NOMO-1 (cell line): ENCODE measurements around the gene FNIP2.
A peak's percentile ranks its signal among the peaks of the same experiment; 100 is the strongest.
"Not testable (repeated sequence)": the region's sequence is repeated elsewhere in the genome, so short reads cannot be mapped to it uniquely, and the experiment has no call there.

Experiments used
- DNase-seq, 2 experiments: peaks; one replicate each; lab custom pipeline; 2025; ENCODE audit not compliant: unreplicated experiment in 2 of 2; lab: John Stamatoyannopoulos, UW

The FNIP2 gene

DNA sequence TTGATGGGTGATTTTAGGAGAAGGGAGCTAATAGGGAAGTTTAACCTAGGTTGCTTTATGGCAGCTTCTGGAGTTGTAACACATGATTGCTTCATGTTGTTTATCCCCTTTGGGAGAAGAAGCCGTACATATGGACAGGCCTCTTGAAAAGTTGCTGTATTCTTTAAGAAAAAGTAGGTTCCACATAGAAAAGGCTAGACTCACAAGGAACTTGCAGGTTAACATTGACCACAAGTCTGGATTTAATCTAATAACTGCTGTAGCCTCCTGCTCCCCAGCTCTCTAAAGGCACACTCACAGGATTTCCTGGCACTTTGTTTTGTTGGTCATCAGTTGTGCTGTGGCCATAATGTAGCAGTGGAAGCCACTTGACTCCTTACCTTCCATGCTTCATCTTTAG lies 19.7 kb downstream of the FNIP2 start:
- DNase-seq, result no peak

DNA sequence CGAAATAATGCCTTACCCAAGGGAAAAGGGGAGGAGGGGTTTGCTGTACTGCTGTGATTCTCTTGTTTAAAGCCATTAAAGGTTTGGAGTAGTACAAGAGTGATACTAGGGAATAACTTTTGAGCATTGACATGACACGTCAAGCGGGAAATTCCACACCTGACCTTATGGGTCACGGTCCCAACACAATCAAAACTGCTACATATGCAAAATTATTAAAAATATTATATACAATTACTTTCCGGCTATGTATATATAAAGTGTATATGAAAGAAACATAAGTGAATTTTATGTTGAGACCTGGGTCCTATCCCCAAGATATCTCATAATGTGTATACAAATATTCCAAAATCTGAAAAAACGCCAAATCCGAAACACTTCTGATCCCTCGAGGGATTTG lies 21.0 kb downstream of the FNIP2 start:
- DNase-seq, result no peak

DNA sequence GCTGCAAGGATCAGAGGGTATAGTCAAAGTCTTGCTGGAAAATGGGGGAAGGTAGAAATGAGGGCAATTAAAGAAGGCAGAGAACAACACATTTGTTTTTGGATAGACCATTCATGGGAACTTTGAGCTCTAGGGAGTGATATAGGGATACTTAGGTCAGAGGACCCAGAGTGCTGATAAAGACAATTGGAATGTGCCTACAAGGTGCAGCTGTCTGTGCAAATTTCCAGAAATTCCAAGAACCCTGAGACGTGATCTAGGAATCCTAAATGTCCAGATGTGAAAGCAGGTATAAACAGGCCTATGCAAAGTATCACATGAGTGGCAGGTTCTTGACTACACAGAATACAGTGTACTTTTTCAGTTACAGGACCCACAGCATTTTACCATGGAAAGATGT lies 24.2 kb downstream of the FNIP2 start:
- no peak for DNase-seq

DNA sequence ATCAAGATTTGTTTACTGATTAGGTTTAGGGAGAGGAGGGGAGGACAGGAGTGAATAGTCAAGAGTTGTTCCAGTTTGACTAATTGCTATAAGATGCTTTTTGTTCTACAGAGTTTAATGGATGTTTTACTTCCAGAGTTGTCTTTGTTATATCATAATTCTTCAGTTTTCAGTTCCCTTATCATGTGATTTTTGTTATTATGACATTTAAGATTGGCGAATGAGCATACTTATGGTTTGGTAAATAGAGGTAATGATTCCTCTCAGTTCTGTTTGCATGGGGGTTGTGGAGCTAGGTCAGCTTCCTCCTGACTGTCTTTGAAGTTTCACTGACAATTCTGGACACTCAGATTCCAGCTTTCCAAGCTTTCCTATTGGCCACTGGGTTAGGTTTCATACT lies 24.6 kb downstream of the FNIP2 start:
- not testable (repeated sequence) for DNase-seq

DNA sequence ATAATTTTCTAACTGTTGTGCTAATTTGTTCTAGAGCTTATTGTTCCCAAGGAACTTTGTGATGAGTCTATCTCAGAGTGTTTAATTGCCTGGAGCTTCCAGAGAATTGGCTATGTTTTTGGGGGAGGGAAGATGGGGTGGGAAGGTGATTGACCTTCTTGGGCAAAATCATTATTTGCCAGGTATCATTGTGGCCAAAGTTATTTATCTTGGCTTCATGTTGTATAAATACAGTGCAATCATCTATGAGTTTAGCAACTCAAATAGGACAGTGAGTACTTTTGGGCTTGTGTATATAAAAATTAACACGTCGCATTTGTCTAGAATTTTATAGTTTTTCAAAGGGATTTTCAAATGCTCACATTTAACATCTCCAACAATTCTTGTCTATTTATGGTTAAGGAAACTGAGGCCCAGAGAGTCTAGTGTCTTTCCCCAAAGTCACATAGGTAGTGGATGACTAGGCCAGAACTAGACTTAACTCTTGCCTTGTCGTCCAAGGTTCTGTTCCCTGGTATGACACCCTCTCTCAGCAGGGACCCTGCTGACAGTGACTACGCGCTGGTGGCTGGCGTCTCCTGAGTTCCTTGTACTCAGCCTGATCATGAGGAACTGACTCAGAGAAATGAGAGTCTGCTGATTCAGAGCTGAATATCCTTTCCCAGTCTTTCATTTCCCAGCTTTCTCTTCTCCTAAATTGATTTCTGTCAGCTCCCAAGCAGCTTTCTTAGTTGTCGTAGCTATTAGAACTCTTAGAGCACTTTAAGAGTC lies 27.7 kb downstream of the FNIP2 start:
- DNase-seq, result no peak

DNA sequence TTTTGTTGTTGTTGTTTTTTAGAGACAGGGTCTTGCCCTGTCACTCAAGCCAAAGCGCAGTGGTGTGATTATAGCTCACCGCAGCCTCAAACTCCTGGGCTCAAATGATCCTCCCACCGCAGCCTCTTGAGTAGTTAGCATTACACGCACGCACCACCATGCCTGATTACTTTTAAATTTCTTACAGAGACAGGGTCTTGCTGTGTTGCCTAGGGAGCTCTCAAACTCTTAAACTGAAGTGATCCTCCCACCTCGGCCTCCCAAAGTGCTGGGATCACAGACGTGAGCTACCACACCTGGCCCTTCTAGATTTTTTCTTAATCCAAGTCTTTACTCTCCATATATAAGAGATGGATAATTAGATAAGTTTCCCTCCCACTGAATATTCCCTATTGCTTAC lies 29.2 kb downstream of the FNIP2 start:
- no peak for DNase-seq

DNA sequence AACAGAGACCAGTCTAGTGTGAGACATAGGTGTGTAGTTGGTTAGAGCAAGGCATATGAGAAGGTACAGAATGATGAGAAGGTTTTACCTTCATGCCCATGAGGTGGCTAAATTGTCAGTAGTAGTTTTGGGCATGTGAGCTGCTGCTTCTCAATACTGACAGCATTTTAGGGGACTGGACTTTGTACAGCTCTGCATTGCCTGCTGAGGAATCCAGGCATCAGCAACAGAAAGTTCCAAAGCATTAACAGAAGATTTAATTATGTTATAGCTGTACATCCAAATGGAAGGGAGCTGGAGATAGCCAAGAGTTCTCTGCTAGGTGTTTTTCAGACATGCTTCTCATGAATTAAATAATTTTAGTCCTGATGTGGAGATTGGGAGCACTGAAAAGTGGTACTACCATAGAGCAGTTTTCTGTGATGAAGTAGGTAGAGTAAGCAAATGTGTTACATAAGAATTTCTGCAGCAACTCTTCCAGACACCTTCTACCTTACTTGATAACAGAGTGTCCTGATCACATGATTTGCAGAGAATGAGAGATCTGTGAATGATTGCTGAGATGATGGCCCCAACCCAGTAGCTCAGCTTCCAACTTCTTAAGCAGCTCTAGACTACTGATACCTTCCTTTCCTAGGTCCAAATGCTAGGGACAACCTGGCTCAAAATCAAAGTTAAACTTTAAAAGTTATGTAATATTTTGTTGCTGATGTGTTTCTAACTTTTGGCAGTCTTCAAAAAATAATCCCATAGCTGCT lies 30.4 kb downstream of the FNIP2 start:
- no peak for DNase-seq

DNA sequence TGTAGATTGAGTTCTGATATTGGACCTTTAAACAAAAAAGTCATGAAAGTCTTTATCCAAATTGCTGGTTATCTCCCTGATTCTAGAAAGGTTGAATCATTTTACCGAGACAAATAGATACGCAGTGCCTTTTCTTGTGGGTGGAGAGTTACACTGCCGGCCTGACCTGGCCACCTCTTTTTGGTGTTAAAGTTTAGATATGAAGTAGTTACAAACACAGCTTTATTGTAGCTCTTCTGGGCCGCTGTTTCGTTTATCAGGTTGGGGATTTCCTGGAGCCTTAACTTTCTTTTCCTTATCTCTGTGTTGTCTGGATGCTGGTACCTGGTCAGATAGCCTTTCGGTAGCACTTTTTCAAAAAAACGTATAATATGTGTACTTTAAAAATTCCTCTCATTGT lies 31.0 kb downstream of the FNIP2 start:
- no peak for DNase-seq

DNA sequence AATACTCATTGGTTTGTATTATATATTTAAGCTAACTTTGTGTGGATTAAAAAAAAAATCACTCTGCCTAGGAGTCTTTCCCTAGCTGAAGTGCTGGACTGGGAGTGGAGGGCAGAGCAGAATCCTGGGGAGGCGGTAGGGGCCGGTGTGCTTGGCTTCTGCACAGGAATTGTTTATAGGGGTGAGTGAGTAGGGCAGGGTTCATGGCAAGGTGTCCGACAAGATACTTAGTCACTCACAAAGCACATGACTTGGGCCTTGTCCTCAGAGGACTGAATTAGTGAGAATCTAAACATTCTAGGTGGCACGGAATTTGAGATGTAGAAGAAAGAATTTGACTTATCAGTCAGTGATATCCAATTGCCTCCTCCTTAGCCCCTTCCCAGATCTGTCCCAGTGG lies 32.2 kb downstream of the FNIP2 start:
- DNase-seq, result no peak

DNA sequence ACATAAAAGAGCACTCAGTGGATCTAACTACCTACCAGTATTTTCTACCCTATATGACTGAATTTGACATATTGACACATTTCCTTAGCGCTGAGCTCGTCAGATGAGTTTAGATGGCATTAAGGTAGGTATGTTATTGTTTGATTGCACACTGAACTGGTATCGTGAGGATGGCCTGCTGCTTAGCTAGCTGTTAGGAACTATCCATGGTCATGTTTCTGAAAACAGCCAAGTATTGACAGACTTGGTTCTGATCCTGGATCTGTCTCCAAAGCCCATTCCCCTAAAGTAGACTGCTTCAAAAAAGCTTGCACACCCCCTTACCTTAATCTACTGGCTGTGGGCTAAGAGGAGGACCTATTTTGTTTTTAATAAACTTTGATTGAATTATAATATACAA lies 32.9 kb downstream of the FNIP2 start:
- no peak for DNase-seq

DNA sequence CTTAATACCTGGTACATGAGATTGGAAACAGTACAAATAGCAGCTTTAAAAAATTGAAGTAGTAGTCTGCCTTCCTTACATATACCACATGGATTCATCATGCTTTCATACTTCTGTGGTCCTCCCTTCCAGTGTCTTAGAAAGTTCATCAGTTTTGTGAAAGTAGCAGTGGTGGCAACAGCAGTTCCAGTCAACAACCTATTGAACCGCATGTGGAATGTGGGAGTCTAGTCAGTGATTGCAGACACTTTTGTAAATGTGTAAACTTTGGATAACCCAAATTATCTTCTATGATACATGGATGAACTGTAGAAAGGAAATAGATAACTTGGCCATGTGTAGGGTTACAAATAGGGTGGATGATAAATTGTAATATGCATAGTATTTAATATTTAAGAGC lies 34.1 kb downstream of the FNIP2 start:
- DNase-seq, result no peak

DNA sequence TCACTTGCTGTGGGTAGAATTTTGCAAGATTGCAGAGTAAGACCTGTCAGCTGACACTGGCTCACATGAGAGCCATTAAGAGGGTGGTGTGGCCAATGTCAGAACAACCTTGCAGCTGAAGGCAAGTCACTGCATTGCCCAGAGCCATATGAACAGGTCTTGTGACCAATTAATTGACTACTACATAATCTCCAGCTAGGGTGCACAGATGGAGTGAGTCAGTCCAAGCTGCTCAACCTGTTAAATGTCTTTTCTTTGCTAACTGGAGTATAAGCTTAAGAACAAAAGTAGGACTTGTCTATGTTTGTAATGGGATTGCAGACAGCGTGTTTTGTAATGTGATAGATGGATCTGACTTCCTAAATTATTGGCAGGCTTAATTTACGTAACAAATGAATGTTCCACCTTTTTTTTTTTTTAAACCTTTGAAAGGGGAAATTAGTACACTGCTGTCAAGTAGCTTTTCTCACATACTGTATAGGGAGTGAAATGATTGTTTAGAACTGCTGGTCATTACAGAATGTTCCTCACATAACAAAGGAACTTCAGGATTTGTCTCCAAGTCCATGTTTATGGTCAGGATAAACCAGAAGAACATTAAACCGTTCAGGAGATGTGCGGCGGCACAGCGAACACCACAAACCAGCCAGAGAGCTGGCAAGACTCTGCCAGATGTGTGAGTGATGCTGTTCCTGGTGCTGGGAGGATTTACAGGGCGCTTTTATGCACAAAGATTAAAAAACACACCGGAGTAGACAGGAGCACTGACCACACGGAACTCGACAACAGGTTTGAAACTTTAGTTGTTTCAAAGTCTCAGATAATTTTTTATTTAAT lies 37.0 kb downstream of the FNIP2 start:
- DNase-seq, result peak; percentile 82 to 89

DNA sequence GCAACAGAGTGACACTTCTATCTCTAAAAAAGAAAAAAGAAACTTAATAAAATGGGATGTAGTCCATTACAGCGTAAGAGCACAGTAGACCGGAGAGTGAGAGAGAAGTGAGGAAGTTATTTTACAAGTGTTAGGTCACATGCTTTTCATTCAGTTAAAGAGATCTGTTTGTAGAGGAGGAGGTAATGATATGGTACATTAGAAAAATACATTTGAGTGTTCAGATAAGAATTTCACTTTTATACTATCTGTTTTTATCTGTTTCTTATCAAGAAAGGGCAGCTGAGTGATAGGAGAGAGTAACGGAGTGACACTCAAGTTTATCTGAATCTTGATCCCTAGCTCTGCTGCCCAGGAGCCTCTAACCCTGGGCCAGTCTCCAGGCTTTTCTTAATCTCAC lies 38.9 kb downstream of the FNIP2 start:
- DNase-seq, result peak in 1 of 2 experiments; percentile 62

DNA sequence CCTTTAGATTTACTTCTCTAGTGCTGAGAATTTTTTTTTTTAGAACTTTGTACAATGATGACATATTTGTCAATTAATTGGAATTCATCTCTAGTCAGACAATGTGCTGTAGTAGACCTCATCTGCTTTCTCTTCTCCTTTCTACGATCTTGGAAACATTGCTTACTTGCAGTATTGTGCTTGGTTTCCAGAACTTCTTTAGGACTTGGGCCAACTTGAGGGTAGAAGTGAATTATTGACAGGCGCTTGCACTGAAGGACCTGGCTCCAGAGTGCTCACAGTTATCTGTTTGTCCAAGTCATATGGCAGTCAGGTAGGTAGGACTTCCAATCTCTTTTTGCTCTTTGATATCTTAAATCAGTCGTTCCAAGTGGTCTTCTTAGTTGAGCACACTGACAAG lies 39.6 kb downstream of the FNIP2 start:
- DNase-seq, result peak in 1 of 2 experiments; percentile 24

DNA sequence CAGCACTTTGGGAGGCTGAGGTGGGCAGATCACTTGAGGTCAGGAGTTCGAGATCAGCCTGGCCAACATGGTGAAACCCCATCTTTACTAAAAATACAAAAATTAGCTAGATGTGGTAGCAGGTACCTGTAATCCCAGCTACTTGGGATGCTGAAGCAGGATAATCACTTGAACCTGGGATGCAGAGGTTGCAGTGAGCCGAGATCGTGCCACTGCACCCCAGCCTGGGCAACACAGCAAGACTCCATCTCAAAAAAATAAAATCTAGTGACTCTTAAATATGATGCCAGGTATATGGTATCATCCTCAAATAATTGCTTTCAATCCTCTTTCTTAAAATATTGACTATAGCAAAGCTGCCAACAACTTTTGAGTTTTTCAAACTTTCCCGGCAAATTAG lies 40.4 kb downstream of the FNIP2 start:
- not testable (repeated sequence) for DNase-seq

DNA sequence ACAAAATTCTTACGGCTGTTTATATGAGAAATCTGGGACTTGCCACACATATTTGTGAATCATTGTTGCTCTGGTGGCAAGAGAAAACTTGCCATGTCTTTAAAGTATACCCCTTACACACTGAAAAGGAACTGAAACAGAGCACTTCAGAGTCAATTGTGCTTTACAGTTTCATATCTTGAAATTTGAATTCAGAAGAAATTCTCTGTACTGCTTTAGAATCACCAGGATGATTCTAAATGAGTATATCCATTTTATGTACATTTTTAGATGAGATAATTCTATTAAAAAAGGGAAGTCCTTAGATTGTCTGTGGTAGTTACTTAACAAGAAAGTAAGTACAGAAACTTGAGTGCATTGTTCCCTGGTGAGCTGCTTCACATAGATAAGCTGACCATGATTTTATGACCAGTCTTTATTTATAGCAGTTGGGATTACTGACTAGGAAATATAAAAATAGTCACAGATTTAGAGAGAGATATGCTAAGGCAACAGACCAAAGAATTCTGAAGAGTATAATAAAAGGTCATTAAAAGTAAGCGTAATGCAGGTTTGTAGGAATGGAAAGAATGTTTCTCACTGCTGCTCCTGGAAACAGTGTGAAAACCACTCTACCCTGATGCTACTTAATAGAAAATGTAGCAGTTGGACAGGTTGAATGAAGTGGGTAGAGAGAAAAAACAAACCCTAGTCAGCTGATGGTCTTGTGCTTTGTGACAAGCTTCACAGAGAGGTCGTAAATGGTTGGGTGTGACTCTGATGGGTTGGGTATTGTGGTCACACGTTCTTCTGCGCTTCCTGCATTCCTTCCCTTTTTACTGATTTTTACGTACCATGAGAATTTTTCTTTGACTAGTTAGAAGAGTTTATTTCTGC lies 41.0 kb downstream of the FNIP2 start:
- DNase-seq, result peak; percentile 84 to 85

DNA sequence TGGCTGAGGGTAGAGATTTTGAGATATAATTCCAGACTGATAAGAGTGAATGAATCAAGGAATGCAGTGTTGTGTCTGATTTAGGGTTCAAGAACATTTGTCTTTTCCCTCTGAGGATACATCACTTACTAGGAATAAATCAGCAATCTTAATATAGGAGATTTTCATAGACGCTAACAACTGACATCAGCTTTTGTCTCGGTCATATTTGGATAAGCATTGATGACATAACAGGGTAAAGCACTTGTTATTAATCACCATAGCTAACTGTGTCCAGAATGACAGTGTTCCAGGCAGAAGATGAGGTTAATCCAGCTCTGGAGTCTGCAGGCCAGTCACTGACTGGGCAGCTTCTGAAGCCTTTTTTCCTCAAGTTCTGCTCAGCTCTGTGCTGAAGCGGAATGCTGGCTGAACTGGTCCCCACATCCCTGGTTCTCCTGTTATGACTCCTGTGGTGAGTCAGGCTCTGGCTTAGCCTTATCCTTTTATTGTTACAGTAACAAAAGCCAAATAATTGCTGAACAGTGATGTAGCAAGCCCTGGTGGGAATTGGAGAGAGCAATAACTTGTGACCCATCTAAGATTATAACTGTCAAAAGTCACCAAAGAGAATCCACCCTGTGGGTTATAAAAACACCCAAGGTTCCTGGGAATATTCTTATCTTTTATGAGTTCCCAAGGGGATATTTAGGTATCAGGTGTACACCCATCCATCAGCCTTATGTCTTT lies 41.8 kb downstream of the FNIP2 start:
- no peak for DNase-seq

DNA sequence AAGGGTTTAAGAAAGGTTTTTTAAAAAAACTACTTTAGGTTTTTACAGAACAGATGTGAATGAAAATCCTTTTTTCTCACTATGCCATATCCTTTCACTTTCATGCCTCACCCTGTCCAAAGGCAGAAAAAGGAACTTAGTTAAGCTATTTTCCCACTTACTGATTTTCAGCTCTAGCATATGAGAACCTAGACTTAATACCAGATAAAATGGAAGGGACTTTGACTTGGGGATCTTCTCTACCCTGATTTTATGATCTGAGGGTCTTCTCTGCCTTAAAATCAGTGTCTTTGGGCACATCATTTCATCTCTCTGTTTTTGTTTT lies 42.4 kb downstream of the FNIP2 start:
- DNase-seq, result peak in 1 of 2 experiments; percentile 72

DNA sequence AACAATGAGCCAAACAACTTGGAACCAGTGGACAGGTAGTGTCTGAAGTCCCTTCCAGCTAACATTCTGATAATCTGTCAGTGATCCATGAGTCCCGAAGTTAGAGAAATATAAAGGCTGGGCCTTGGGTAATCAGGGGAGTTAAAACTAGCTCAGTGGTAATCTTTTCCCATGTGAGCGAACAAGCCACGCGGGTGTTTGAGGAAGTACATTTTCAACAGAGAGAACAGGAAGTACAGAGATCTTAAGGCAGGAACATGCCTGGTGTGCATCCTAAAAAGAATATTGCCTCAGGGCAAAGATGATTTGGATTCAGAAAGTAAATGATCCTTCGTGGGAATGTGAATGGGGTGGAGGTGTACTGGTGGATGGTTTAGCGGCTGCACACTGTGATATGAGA lies 42.9 kb downstream of the FNIP2 start:
- peak; percentile 77 to 88 for DNase-seq

DNA sequence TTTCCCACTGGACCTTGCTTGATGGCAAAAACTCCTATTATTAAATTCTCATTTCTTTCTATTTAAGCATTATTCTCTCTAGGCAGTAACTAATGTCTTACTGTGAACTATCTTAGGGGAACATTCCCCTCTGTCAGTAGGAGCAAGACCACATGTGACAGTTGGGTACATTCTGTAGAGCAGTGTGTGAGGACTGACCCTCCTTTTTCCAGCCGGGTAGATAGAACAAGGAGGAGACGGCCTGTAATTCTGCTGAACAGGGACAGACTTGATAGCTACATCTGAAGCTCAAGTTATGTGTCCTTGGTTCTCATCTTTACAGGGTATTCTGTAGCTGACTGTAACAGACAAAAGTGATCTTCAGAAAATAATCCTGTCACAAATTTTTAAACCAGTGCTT lies 43.3 kb downstream of the FNIP2 start:
- DNase-seq, result no peak
